Measurements from ENCODE around the gene FGF7.
"Not testable (repeated sequence)": the region's sequence is repeated elsewhere in the genome, so short reads cannot be mapped to it uniquely, and the experiment has no call there.

Gene FGF7

GRCh38 chr15:49423021-49423420 is at the start of gene FGF7:
FGF7 (plus strand) TSS chr15:49423242; CDS start chr15:49424298, 1,056 bp downstream.
- DNase-seq (ENCODE audit: low spot score) = no peak

GRCh38 chr15:49379996-49380395 is 43.0 kb upstream of the FGF7 start:
- DNase-seq (ENCODE audit: low spot score) = no peak

GRCh38 chr15:49380912-49381311 is 42.1 kb upstream of the FGF7 start:
- no peak for DNase-seq (ENCODE audit: low spot score)

GRCh38 chr15:49382394-49382793 is 40.6 kb upstream of the FGF7 start:
- no peak for DNase-seq (ENCODE audit: low spot score)

- no peak for DNase-seq (ENCODE audit: low spot score)
These were observed 39.8 kb upstream of the FGF7 start for GRCh38 chr15:49383266-49383665.

- no peak for DNase-seq (ENCODE audit: low spot score)
These were observed 35.6 kb upstream of the FGF7 start for GRCh38 chr15:49387471-49387870.

GRCh38 chr15:49402515-49403296 is 20.3 kb upstream of the FGF7 start:
- not testable (repeated sequence) for DNase-seq (ENCODE audit: low spot score)

GRCh38 chr15:49406352-49407118 is 16.5 kb upstream of the FGF7 start:
- no peak for DNase-seq (ENCODE audit: low spot score)

- DNase-seq (ENCODE audit: low spot score) = no peak
These were observed 12.4 kb upstream of the FGF7 start for GRCh38 chr15:49410641-49411040.

- no peak for DNase-seq (ENCODE audit: low spot score)
These were observed 10.2 kb upstream of the FGF7 start for GRCh38 chr15:49412797-49413196.

GRCh38 chr15:49415149-49415548 is 7.9 kb upstream of the FGF7 start:
- no peak for DNase-seq (ENCODE audit: low spot score)

- DNase-seq (ENCODE audit: low spot score) = peak; percentile 20
These were observed 7.4 kb upstream of the FGF7 start for GRCh38 chr15:49415638-49416037.

- no peak for DNase-seq (ENCODE audit: low spot score)
These were observed 4.2 kb upstream of the FGF7 start for GRCh38 chr15:49418811-49419210.

GRCh38 chr15:49421991-49422390 is 1.1 kb upstream of the FGF7 start:
- DNase-seq (ENCODE audit: low spot score) = no peak

- DNase-seq (ENCODE audit: low spot score) = no peak
These were observed 984 bp downstream of the FGF7 start for GRCh38 chr15:49423901-49424550.

- DNase-seq (ENCODE audit: low spot score) = no peak
These were observed 1.9 kb downstream of the FGF7 start for GRCh38 chr15:49424954-49425353.

GRCh38 chr15:49427372-49427771 is 4.3 kb downstream of the FGF7 start:
- DNase-seq (ENCODE audit: low spot score) = no peak

- DNase-seq (ENCODE audit: low spot score) = no peak
These were observed 5.5 kb downstream of the FGF7 start for GRCh38 chr15:49428409-49429095.

GRCh38 chr15:49430046-49430445 is 7.0 kb downstream of the FGF7 start:
- DNase-seq (ENCODE audit: low spot score) = no peak

- no peak for DNase-seq (ENCODE audit: low spot score)
These were observed 12.1 kb downstream of the FGF7 start for GRCh38 chr15:49435174-49435573.

GRCh38 chr15:49436751-49437150 is 13.7 kb downstream of the FGF7 start:
- DNase-seq (ENCODE audit: low spot score) = no peak

GRCh38 chr15:49438962-49439631 is 16.1 kb downstream of the FGF7 start:
- DNase-seq (ENCODE audit: low spot score) = no peak

All from hepatic stellate cell (primary cell).